GM10266 (cell line): Measurements from ENCODE around the gene NES.

Experiments used
- DNase-seq: peaks from one replicate; pipeline ENCODE4 v3.0.0; 2012; ENCODE audit errors: extremely low spot score
- CTCF ChIP-seq: IDR thresholded peaks from 2 replicates; pipeline ENCODE4 v1.5.1; 2012; ENCODE audit warnings: mild to moderate bottlenecking, low read depth; ENCODE audit not compliant: control insufficient read depth, insufficient read depth; ENCODE audit errors: missing control alignments

NES gene

GRCh38 chr1:156676820-156677615 is at the start of gene NES:
Gene NES (minus strand): TSS chr1:156677407. CDS start chr1:156677264, 143 bp downstream.
- no peak for DNase-seq

GRCh38 chr1:156726549-156727226 is 49.5 kb upstream of the NES start:
- peak; percentile 77 for TF ChIP-seq CTCF
- DNase-seq, result peak; percentile 77

More at GRCh38 chr1:156676820-156677615, at the start of gene NES:
- TF ChIP-seq CTCF, result no peak

- peak; percentile 85 for DNase-seq
- TF ChIP-seq CTCF, result peak; percentile 93
These were observed 48.6 kb upstream of the NES start for GRCh38 chr1:156725683-156726280.

- no peak for DNase-seq
- TF ChIP-seq CTCF, result no peak
These were observed 44.3 kb upstream of the NES start for GRCh38 chr1:156721535-156721934.

GRCh38 chr1:156721131-156721530 is 43.9 kb upstream of the NES start:
- no peak for DNase-seq
- TF ChIP-seq CTCF, result no peak

- TF ChIP-seq CTCF, result no peak
- no peak for DNase-seq
These were observed 40.1 kb upstream of the NES start for GRCh38 chr1:156717351-156717750.
